Tibial artery (tissue), 4 donors: ENCODE measurements around the gene HLA-DOB.

Experiments used
- DNase-seq, 2 donors: peaks; one replicate each; pipeline ENCODE4 v3.0.0-alpha.2; 2019
- H3K27ac ChIP-seq, 2 donors: fragments of 200-600 bp; sonication (generic) in 1 of 2; 1 replicate in 1 of 2; 2 replicates in 1 of 2; pipeline ENCODE4 v1.5.1; 2018 to 2019; ENCODE audit warnings: mild to moderate bottlenecking in 1 of 2
- H3K27me3 ChIP-seq, 2 donors: fragments of 200-600 bp; sonication (generic) in 1 of 2; one replicate each; pipeline versions ENCODE4 v1.5.1 to v1.6.0; 2016 to 2019
- H3K36me3 ChIP-seq, 3 donors: fragments of 200-600 bp; sonication (generic) in 2 of 3; one replicate each; pipeline ENCODE4 v1.5.1; 2016 to 2019; ENCODE audit warnings: mild to moderate bottlenecking in 2 of 3
- H3K4me1 ChIP-seq, 4 donors: fragments of 200-600 bp; sonication (generic) in 2 of 4; 1 replicate in 3 of 4; 2 replicates in 1 of 4; pipeline ENCODE4 v1.5.1; 2016 to 2019
- H3K4me3 ChIP-seq, 2 donors: fragments of 200-600 bp; sonication (generic) in 1 of 2; 1 replicate in 1 of 2; 2 replicates in 1 of 2; pipeline ENCODE4 v1.5.1; 2018 to 2019; ENCODE audit warnings: mild to moderate bottlenecking in 2 of 2
- H3K9me3 ChIP-seq, 3 donors: fragments of 200-600 bp; sonication (generic) in 1 of 3; one replicate each; pipeline ENCODE4 v1.5.1; 2016 to 2019
- CTCF ChIP-seq, 2 experiments: fragments of 200-600 bp in 1 of 2; fragments of 450-650 bp in 1 of 2; IDR thresholded peaks; one replicate each; pipeline ENCODE4 v1.5.1; 2017 to 2019; ENCODE audit warnings: antibody characterized with exemption in 2 of 2, mild to moderate bottlenecking in 1 of 2, moderate library complexity in 1 of 2
- intact Hi-C: fragments of 100-400 bp; cut with DNase I; formaldehyde crosslinking; loops from one replicate; pipeline ENCODE4 v1.15.0; 2023; ENCODE audit warnings: low total_unique reads

HLA-DOB gene

DNA sequence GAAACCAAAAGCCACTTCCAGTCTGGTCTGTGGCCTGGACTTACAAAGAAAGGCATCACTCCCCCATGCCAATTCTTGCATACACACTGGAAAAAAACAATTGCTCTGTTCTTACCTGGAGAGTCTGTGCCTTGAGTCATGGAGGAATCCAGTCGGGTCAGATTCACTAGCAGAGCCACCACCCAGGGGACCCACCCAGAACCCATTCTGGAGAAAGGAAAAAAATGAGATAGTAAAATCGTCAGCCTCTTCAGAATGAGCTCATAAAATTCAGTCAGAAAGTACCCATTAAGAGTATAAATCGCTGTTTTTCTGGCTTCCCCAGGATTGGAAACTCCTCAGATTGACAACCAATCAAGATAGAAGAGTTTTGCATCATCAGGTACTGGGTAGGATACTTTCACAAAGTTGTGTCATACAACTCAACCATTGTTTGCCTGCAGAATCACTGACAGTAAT lies at the start of gene HLA-DOB:
Gene HLA-DOB, minus strand, starts transcription at position 257 of the 459 bp plus-strand sequence. Its CDS starts 51 bp downstream, at position 206.
- Histone ChIP-seq H3K27ac (no peak within 1 kb of the TSS), H3K4me1 (peaks cover 0 to 4% (median 0%) of the 10 kb centered on the region in 4 donors), H3K36me3 (no peaks in the 10 kb centered on the region), H3K9me3 (no peaks in the 10 kb centered on the region), H3K4me3 (no peak within 1 kb of the TSS), H3K27me3 (peaks cover 0 to 2% of the 10 kb centered on the region in 2 donors)
- no peak for DNase-seq
- intact Hi-C loops: no loop called here
- no peak for TF ChIP-seq CTCF (IDR thresholded peaks at IDR 0.05)

GRCh38 chr6:32865724-32866443 lies 49.1 kb upstream of the HLA-DOB start:
- DNase-seq: no peak
- intact Hi-C loops: loop anchor here (5.0 kb wide), 1 partner anchor 39 kb away; no protein-coding TSS in a partner anchor
- Histone ChIP-seq H3K36me3 (no peaks in the 10 kb centered on the region), H3K27ac (no peak overlapping the region), H3K4me3 (no peak overlapping the region), H3K4me1 (peaks cover 0 to 4% (median 2%) of the 10 kb centered on the region in 4 donors), H3K27me3 (peaks cover 0 to 8% of the 10 kb centered on the region in 2 donors), H3K9me3 (no peaks in the 10 kb centered on the region)
- no peak for TF ChIP-seq CTCF (IDR thresholded peaks at IDR 0.05)

GRCh38 chr6:32862725-32863124 lies 45.9 kb upstream of the HLA-DOB start:
- H3K9me3 ChIP-seq: no peaks in the 10 kb centered on the region
- H3K4me1 ChIP-seq: peaks cover 0 to 4% (median 2%) of the 10 kb centered on the region in 4 donors
- no peak for DNase-seq
- H3K36me3 ChIP-seq: peaks cover 0 to 17% (median 0%) of the 10 kb centered on the region in 3 donors
- H3K27ac ChIP-seq: no peak overlapping the region
- no peak overlapping the region for H3K4me3 ChIP-seq
- TF ChIP-seq CTCF (IDR thresholded peaks at IDR 0.05): no peak
- intact Hi-C loops: no loop called here
- no peaks in the 10 kb centered on the region for H3K27me3 ChIP-seq

- Histone ChIP-seq H3K36me3 (peaks cover 0 to 19% (median 0%) of the 10 kb centered on the region in 3 donors), H3K4me3 (no peak overlapping the region), H3K4me1 (peaks cover 0 to 4% (median 2%) of the 10 kb centered on the region in 4 donors), H3K27ac (no peak overlapping the region), H3K27me3 (no peaks in the 10 kb centered on the region), H3K9me3 (no peaks in the 10 kb centered on the region)
- TF ChIP-seq CTCF (IDR thresholded peaks at IDR 0.05): no peak
- no peak for DNase-seq
- intact Hi-C loops: no loop called here
Measured at GRCh38 chr6:32860674-32861073, 43.9 kb upstream of the HLA-DOB start.

DNA sequence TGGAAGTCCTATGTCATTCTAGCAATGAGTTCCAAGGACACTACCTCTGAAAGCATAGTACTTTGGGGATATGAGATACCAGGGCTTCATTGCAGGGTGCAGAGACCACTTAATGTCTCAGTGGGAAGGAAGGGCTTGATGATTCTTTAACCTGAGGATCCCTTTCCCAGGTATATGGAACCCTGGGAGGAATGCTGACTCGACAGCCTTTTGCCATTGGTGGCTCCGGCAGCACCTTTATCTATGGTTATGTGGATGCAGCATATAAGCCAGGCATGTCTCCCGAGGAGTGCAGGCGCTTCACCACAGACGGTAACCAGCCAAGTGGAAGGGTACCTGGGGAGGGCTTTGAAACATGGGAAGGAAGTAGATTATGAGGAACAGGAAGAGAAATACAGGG lies 41.4 kb upstream of the HLA-DOB start:
- DNase-seq: no peak
- H3K27me3 ChIP-seq: no peaks in the 10 kb centered on the region
- H3K4me1 ChIP-seq: peaks cover 0 to 11% (median 5%) of the 10 kb centered on the region in 4 donors
- intact Hi-C loops: no loop called here
- peaks cover 0 to 19% (median 0%) of the 10 kb centered on the region in 3 donors for H3K36me3 ChIP-seq
- no peaks in the 10 kb centered on the region for H3K9me3 ChIP-seq
- H3K27ac ChIP-seq: no peak overlapping the region
- TF ChIP-seq CTCF (IDR thresholded peaks at IDR 0.05): no peak
- H3K4me3 ChIP-seq: no peak overlapping the region
